ENCODE data around the gene POLR2I. TPM values are rescaled to one million over a fixed set of nuclear protein-coding genes. Genes with fewer than 3 reads are reported as not detected.
"Not testable (repeated sequence)": the region's sequence is repeated elsewhere in the genome, so short reads cannot be mapped to it uniquely, and the experiment has no call there.

The POLR2I gene
- total RNA-seq, 1 donor from 2014 or later = 62.2 TPM

- H3K36me3 Mint-ChIP-seq (ENCODE audit: unreplicated experiment) = peaks cover 25% of the 10 kb centered on the region
- H3K4me1 Mint-ChIP-seq (ENCODE audit: unreplicated experiment) = peaks cover 28% of the 10 kb centered on the region
- no peaks in the 10 kb centered on the region for H3K9me3 Mint-ChIP-seq (ENCODE audit: unreplicated experiment)
- H3K27ac Mint-ChIP-seq (ENCODE audit: unreplicated experiment) = peak overlapping the region; percentile 97
- TF ChIP-seq CTCF (IDR thresholded peaks at IDR 0.05) = no peak
- H3K27me3 Mint-ChIP-seq (ENCODE audit: unreplicated experiment) = no peaks in the 10 kb centered on the region
- H3K4me3 Mint-ChIP-seq (ENCODE audit: unreplicated experiment) = peak overlapping the region; percentile 97
- DNase-seq (ENCODE audit: extremely low spot score, unreplicated experiment) = no peak
These were observed 25.8 kb upstream of the POLR2I start for GRCh38 chr19:36140304-36141038.

GRCh38 chr19:36139473-36140303 is 25.0 kb upstream of the POLR2I start, which contains the start of gene CAPNS1:
TSS of gene CAPNS1 (plus strand) at chr19:36140066. CDS start at chr19:36141012, 946 bp downstream.
- Mint-ChIP-seq H3K9me3 (ENCODE audit: unreplicated experiment) (no peaks in the 10 kb centered on the region), H3K36me3 (ENCODE audit: unreplicated experiment) (peaks cover 19% of the 10 kb centered on the region), H3K4me1 (ENCODE audit: unreplicated experiment) (peaks cover 32% of the 10 kb centered on the region), H3K27ac (ENCODE audit: unreplicated experiment) (peak within 1 kb of the TSS; percentile 97), H3K4me3 (ENCODE audit: unreplicated experiment) (peak within 1 kb of the TSS; percentile 97), H3K27me3 (ENCODE audit: unreplicated experiment) (no peaks in the 10 kb centered on the region)
- peak; percentile 15 for TF ChIP-seq CTCF (IDR thresholded peaks at IDR 0.05)
- DNase-seq (ENCODE audit: extremely low spot score, unreplicated experiment) = peak; percentile 99

- TF ChIP-seq CTCF (IDR thresholded peaks at IDR 0.05) = no peak
- Mint-ChIP-seq H3K4me1 (ENCODE audit: unreplicated experiment) (peaks cover 32% of the 10 kb centered on the region), H3K9me3 (ENCODE audit: unreplicated experiment) (no peaks in the 10 kb centered on the region), H3K4me3 (ENCODE audit: unreplicated experiment) (peak overlapping the region; percentile 97), H3K27ac (ENCODE audit: unreplicated experiment) (peak overlapping the region; percentile 97), H3K27me3 (ENCODE audit: unreplicated experiment) (no peaks in the 10 kb centered on the region), H3K36me3 (ENCODE audit: unreplicated experiment) (peaks cover 18% of the 10 kb centered on the region)
- DNase-seq (ENCODE audit: extremely low spot score, unreplicated experiment) = no peak
These were observed 24.4 kb upstream of the POLR2I start for GRCh38 chr19:36139120-36139472.

GRCh38 chr19:36136964-36137686 is 22.4 kb upstream of the POLR2I start:
- H3K4me3 Mint-ChIP-seq (ENCODE audit: unreplicated experiment) = no peak overlapping the region

GRCh38 chr19:36134867-36135266 is 20.2 kb upstream of the POLR2I start:
- not testable (repeated sequence) for H3K9me3 Mint-ChIP-seq (ENCODE audit: unreplicated experiment); H3K4me3 Mint-ChIP-seq (ENCODE audit: unreplicated experiment); H3K27ac Mint-ChIP-seq (ENCODE audit: unreplicated experiment); DNase-seq (ENCODE audit: extremely low spot score, unreplicated experiment); H3K27me3 Mint-ChIP-seq (ENCODE audit: unreplicated experiment); H3K36me3 Mint-ChIP-seq (ENCODE audit: unreplicated experiment)
- H3K4me1 Mint-ChIP-seq (ENCODE audit: unreplicated experiment) = peaks cover 27% of the 10 kb centered on the region

More at GRCh38 chr19:36136964-36137686, 22.4 kb upstream of the POLR2I start:
- Mint-ChIP-seq H3K27me3 (ENCODE audit: unreplicated experiment) (no peaks in the 10 kb centered on the region), H3K4me1 (ENCODE audit: unreplicated experiment) (peaks cover 37% of the 10 kb centered on the region), H3K27ac (ENCODE audit: unreplicated experiment) (peak overlapping the region; percentile 72), H3K36me3 (ENCODE audit: unreplicated experiment) (peaks cover 9% of the 10 kb centered on the region), H3K9me3 (ENCODE audit: unreplicated experiment) (no peaks in the 10 kb centered on the region)
- no peak for TF ChIP-seq CTCF (IDR thresholded peaks at IDR 0.05)
- no peak for DNase-seq (ENCODE audit: extremely low spot score, unreplicated experiment)

GRCh38 chr19:36131221-36131620 is 16.5 kb upstream of the POLR2I start:
- not testable (repeated sequence) for DNase-seq (ENCODE audit: extremely low spot score, unreplicated experiment); H3K36me3 Mint-ChIP-seq (ENCODE audit: unreplicated experiment); H3K4me3 Mint-ChIP-seq (ENCODE audit: unreplicated experiment); H3K9me3 Mint-ChIP-seq (ENCODE audit: unreplicated experiment); H3K27me3 Mint-ChIP-seq (ENCODE audit: unreplicated experiment); H3K27ac Mint-ChIP-seq (ENCODE audit: unreplicated experiment)
- peaks cover 22% of the 10 kb centered on the region for H3K4me1 Mint-ChIP-seq (ENCODE audit: unreplicated experiment)
